ENCODE data around the gene PLD4.

GRCh38 chr14:104979758-104980610 is 55.3 kb downstream of the PLD4 start:
- peak in 1 of 3 donors; percentile 65 for TF ChIP-seq CTCF (IDR thresholded peaks at IDR 0.05)
- TF ChIP-seq POLR2A (IDR thresholded peaks at IDR 0.05) = no peak

Data from lower leg skin (tissue), 3 donors.